ENCODE results near the gene XXYLT1.
"Not testable (repeated sequence)": the region's sequence is repeated elsewhere in the genome, so short reads cannot be mapped to it uniquely, and the experiment has no call there.

XXYLT1 gene

DNA sequence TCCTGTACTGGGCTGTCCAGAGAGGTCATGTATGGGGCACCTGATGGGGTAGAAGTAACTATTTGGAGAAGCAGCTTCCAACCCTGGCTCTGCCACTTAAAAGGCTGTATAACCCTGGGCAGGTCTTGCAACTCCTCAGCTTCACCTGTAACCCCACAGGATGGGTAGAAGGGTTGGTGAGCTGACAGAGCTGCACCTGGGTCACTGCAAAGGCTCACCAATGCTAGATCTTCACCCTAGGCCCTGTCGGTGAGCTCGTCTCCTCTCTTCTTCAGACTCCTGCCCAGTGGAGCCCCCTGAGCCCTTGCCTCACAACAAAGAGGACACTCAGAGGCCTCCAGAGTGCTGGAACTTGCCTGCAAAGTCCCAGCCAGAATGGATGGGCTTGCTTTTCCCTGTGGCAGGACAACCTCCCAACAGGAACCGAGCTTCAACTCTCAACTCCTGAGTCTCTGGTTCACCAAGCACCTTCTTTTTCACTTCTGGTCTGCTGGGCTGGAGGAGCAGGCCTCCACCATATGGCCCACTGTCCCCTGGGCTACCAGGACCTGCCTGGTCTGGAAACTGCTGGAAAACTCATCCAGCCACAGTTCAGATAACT, 45.9 kb downstream of the XXYLT1 start:
- DNase-seq, result no peak

DNA sequence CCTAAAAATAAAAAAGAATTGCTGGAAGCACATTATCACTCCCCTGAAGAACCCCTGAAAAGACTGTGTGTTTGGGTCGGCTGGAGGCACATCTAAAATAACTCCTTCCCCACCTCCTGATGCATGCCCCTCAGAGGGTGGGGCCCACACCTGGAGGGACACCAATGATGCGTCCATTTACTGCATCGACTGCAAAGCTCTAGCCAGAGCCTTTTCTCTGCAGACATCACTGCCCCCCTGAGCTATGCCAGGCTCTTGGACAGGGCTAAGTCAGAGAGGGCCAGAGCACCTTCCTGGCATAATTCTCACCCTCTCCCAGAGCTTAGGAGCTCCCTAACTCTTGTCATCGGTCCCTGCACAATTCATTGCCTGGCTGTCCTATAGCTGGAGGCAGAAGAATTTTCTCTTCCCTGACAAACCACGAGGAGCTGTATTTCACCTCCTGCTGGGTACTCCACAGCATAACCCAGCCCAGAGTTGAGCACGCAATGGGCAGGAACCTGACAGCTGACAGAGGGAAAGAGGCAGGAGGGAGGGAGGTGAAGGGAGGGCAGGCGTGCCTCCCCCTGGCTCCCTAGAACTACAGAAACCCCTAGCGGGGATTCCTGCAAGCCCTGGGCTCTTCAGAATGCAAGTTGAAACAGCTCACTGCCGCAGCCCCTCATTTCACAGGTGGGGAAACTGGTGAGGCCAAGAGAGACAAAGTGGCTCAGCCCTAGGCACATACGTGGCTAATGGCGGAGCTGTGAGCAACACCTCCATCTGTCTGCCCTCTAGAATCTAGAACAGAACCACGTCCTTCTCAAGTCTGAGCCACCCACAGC, 46.6 kb downstream of the XXYLT1 start:
- DNase-seq, result no peak

DNA sequence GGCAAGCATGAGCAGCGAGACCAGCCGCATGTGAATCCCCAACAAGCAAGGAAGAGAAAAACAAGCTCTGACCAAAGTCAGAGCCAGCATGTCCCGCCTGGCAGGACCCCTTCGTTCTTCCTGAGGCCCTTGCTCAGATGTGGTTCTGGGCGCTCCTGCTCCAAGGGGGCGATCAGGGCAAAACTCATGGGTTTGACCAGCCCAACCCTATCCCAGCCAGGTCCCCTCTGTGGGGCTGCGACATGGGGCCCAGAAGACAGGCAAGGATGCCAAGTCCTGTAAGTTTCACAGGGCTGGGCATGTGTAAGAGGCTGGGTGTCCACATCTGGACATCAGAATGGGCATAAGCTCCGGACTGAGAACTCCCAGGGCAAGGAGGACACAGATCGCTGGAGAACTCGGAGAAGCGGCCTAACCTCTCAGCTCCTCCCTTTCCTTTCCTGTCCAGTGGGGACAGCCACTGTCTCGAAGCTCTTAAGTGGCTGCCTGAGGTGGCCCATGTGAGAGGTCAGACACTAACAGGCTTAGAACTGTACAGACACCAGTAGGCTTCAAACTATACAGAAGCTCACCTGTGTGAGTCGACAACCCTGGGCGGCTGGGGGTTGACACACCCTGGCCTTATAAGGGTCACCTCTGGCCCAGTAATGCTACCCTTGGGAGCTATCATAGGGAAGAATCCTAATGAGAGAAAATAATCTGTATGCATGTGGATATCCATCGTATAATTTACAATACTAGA, 48.9 kb downstream of the XXYLT1 start:
- DNase-seq, result no peak

DNA sequence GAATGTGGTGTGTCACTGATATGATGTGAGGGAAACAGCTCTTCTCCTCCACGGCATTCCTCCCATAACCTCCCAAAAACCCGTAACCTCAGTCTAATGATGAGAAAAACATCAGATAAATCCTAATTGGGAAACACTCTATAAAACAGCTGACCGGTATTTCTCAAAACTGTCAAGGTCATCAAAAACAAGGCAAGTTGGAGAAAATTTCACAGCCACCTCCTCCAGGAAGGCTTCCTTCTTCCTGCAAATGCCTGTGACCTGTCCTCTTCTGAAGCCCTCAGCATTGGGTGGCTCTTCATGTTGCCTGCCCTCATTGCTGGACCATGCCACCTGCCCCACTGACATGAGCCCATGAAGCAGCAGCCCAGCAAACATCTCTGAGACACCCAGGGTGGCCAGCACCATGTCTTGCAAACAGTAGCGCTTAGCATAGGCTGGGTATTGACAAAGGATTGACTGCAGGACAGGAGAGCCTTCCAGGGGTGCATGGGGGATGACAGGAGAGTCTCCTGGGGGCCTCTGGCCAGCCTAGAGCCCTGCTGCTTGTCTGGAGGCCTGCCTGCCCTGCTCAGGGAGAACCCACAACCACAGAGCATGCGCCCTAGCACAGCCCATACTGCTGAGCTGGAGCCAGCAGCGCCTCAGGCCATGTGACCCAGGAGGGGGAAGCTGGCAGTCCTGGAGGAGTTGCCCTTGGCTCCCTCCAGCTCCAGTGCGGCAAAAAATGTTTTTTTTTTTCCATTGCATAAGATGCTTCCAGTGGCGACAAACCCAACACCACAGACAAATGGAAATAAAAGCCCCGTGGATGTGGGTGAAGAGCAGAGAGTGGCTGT, 49.7 kb downstream of the XXYLT1 start:
- no peak for DNase-seq

DNA sequence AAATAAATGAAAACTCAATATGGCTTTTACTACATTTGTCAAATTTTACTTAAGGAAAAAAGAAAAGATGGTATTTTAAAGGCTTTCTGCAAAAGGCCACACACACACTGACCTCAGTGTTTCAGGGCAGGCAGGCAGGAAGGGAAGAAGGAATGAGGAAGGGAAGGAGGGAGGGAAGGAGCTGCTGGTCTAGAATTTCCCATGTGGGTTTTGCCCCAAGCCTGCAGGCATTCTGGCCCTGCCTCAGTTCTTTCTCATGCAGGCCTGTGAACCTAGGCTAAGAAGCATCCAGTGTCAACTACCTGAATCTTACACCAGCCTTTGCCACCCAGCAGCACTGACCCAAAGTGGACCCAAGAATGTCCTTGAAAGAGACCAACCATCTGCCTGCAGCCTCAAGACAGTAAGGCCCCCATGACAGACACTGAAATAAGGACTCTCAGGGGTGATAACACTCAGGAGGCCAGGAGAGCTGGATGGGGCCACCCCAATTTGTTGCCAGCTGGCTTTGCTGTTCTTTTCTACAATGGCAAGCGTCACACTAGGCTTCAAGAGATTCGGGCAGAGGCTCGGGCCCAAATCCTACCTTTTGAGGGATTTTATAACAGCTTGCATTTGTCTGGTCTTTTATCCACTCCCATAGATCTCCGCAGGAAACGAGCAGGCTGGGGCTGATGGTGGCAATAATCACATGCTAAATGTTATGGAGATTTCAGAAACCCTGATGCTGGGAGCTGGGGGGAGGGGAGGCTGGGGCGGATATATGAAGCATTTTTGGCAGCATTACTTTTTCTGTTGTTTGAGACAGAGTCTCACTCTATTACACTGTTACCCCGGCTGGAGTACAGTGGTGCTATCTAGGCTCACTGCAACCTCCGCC, 51.4 kb downstream of the XXYLT1 start:
- no peak for DNase-seq

DNA sequence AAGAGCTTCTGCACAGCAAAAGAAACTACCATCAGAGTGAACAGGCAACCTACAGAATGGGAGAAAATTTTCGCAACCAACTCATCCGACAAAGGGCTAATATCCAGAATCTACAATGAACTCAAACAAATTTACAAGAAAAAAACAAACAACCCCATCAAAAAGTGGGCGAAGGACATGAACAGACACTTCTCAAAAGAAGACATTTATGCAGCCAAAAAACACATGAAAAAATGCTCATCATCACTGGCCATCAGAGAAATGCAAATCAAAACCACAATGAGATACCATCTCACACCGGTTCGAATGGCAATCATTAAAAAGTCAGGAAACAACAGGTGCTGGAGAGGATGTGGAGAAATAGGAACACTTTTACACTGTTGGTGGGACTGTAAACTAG, 52.6 kb downstream of the XXYLT1 start:
- DNase-seq, result not testable (repeated sequence)

DNA sequence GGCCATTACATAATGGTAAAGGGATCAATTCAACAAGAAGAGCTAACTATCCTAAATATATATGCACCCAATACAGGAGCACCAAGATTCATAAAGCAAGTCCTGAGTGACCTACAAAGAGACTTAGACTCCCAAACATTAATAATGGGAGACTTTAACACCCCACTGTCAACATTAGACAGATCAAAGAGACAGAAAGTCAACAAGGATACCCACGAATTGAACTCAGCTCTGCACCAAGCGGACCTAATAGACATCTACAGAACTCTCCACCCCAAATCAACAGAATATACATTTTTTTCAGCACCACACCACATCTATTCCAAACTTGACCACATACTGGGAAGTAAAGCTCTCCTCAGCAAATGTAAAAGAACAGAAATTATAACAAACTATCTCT, 55.4 kb downstream of the XXYLT1 start:
- not testable (repeated sequence) for DNase-seq

DNA sequence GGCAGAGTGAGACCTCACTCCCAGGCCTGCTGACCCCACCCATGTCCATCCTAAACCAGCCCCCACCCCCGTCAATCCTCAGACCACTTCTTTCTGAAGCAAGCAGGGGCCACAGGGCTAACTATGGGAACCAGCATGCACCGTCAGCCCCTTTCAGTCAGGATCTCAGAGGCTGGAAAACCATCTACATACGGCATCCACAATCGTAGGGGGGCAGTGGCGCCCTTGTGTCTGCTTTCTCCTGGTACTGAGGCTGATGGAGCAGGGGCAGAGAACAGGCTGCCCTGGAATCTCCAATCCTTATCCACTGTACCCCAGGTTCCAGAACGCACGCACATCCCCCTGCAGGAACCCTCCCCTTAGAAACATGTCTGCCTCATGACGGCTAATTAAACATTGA, 56.6 kb downstream of the XXYLT1 start:
- no peak for DNase-seq

DNA sequence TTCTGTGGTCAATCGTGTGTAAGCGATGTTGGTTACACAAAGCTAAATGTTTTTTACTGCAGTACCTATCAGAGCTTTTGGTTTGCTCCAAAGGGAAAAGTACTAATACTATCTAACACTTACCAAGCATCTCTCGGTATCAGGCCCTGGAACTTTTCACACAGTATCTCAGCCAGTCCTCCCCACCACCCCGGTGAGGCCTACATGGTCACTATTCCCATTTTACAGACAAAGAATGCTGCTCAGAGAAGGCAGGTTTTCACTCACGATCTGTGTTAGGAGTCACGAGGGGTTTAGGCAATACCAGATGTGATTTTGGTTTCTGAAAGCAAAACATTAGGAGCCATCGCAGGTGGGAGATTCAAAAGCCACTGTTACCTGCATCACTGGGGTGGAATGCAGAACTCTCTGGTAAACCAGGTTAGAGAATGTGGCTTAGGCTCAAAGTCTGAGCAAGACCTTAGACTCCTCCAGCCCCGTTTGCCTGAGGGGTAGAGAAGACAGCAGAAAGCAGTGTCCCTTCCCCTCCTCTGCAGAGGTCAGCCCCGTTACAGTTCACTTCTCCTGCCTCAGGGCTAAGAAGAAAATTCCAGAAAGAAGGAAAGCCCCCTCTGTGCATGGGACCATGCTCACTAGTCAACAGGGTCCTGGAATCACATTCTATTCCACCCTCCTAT, 57.2 kb downstream of the XXYLT1 start:
- no peak for DNase-seq

DNA sequence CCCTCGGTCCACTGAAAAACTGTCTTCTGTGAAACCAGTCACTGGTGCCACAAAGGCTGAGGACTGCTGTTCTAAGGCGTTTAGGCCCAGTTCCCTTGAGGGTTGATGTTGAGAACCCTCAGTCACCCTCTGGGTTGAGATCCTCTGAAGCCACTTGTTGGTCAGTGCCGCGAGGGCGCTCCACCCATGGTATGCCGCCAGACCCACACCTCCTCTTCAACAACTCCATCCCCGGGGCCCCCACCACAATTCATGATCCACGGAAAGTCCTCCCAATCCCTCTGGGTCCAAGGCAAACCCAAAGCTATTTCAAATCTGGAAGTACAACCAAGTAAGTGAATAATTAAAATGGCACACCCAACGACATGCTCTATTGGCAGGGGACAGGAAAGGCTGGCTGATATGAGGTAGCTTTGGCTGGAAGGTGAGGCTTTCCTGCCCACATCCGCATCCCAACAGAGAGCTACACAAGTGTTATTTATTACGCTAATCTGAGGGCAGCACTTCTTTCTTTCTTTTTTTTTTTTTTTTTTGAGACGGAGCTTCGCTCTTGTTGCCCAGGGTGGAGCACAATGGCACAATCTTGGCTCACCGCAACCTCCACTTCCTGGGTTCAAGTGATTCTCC, 58.1 kb downstream of the XXYLT1 start:
- DNase-seq, result no peak

DNA sequence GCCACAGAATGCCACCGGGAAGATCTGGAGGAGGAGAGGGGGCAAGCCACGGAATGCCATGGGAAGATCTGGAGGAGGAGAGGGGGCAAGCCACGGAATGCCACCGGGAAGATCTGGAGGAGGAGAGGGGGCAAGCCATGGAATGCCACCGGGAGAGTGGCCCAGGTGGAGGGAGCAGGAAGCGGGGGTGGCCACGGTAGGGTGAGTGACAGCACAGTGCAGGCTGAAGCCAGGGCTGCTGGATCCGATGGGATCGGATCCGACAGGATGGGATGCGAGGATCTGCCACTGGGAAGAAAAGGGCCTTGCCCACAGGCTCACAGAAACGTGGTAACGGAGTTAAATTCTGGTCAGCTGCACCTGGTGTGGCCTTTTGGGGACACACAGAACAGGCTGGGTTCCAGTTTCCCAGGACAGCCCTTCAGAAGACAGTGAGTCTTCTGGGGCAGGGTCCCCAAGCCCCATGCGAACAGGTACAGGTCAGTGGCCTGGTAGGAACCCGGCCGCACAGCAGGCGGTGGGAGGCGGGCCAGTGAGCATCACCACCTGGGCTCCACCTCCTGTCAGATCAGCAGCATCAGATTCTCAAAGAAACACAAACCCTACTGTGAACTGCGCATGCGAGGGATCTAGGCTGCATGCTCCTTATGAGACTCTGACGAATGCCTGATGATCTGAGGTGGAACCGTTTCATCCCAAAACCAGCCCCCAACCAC, 58.8 kb downstream of the XXYLT1 start:
- DNase-seq, result no peak

DNA sequence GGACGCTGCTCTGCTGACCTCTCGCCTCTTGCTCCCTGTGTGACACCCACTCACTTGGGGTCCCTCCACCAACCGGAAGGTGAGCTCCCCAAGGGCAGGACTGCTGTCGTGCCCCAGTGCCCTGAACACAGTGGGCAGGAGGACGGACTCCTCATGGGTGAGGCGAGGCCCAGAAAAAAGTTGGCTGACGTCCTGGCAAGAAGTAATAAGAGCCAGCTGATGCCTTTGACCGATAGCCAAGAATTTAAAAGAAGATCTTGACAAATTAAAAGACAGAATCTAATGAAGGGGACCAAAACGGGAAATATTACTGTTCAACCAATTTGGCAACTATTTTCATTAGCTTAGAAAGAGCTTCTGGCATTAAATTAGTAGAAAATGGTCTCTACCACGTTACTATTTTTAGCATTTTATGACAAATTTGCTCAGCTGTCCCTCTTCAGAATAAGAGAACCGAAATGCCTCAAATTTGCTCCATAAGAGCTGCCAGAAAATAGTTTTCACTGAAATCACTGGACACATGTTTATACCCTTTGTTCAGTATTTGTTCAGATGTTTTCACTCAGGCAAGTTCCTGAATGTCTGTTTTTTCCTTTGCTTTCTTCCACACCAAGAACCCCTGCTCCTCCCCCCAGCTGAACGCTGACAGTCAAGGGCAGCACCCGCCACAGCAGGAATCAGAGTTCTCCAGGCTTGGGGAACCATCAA, 60.5 kb downstream of the XXYLT1 start:
- DNase-seq, result no peak

DNA sequence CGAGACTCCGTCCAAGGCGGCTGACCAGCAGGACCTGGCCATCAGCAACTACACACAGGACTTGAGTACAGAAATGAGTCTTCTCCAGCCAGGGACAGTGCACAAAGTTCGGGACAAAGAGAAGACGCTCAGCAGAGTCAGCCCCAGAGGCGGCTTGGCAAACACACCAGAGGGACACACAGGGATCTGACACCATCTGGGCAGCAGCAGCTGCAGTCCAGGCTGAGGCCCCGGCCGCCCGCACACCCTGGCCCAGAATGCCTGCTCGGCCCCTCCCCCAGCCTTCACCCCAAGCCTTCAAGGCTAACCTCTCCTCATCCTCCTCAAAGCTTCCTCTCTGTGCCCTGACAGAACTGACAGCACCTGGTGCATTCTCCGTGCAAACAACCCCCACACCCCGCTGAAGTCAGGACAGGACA, 61.1 kb downstream of the XXYLT1 start:
- DNase-seq, result no peak

DNA sequence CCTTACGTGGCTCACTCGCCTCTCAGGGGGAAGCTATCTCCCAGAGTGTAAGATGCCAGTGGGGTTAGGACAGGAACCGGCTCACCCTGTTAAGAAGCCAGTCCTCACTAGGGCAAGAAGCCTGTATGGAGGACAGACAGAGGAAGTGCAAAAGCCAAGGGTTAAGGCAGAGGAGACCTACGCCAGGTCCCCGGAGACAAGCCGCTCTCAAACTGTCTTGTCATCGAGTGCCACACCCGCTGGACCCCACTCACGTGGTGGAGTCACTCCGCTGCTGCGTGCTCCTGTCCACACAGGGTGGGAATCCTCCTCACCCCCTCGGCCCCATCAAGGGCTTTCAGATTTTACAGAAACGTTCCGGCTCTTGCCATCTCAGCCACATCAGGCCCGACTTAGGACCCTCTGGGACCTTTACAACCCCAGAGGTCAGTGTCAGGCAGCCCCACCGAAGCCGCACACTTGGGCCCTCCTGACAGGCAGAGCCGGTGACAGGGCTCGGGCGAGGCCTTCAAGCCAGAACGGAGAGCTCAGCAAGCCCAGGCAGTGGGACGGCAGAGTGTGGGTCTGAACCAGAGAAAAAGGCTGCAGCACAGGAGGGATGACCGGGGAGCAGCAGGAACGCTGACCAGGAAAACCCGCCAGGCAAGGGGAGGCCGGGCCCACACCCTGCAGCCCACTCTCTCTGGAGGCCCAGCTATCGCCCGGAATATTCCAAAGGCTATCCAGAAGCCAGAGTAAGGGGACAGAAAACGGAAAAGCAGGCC, 61.7 kb downstream of the XXYLT1 start:
- no peak for DNase-seq

DNA sequence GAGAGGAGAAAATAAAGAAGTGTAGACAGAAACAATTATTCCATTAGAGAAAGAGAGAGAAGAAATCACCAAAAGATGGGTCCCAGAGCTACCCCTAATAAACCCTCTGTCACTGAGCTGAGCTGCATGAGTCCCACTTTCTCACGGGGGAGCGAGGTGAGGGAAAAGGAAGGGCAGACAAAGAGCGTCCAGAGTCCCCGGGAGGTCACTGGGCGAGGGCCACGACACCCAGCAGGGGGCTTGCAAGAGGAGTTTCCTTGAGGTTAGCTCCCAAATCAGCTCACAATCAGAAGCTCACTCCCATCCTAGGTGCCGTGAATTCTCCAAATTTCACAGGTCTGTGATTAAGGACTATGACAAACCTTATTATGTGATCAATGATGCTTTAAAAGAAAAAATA, 62.3 kb downstream of the XXYLT1 start:
- DNase-seq, result no peak

DNA sequence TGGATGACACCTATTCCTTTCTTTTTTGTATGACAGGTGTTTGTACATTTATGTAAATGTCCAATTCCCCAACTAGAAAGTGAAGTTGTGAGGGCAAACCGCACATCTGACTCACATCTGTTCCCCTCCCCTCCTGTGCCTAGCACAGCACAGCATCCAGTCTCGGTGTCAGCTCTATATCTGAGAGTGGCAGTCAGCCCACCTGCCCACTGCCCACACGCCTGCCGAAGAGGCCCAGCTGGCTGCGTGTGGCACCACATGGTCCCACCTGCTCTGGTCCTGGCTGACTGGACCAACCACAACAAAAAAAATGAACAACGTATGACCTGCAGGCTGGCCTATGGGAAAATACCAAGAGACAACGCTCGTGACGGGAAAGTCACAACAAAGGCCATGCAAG, 62.8 kb downstream of the XXYLT1 start:
- DNase-seq, result no peak

DNA sequence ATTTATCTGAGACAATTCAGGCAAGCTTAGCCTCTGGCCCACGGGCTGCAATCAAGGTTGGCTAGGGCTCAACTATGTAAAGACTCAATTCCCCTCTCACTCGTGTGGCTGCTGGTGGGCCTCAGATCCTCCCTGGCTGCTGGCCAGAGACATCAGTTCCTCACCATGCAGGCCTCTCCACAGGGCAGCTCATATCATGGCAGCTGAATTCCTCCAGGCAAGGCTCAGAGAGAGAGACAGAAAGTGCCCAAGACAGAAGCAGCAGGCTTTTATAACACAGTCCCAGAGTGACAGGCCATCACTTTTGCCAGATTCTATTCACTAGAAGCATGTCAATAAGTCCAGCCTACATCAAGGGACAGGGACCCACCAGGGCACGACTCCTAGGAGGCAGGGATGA, 63.2 kb downstream of the XXYLT1 start:
- no peak for DNase-seq

DNA sequence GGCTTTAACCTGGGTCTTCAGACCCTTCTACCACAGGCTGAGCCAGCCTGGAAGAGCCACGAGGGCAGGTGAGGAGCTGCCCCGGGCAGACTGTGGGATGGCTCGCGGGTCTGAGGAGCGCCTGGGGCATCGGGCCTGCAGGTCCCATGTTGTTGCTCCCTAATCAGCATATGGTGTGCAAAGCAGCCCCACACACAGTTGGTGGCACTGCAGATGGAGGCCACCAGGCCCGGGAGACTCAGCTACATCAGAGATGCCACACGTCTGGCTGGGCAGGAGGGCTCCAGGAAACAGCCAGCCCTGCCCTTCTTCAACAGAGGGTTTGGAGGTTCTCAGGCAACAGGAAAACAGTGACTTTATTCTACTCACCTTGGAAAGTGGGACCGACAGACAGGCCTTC, 63.9 kb downstream of the XXYLT1 start:
- no peak for DNase-seq

Data from activated CD4-positive, CD25-positive, alpha-beta regulatory T cell treated with anti-CD3 and anti-CD28 coated beads, Interleukin-2, amount 50 U/mL, for 72 hours (primary cell).